ENCODE data around the gene SLC15A5. TPM values are rescaled to one million over a fixed set of nuclear protein-coding genes. Genes with fewer than 3 reads are reported as not detected.

SLC15A5 gene
- total RNA-seq, 1 experiment from 2014 or later = not detected

GRCh38 chr12:16245209-16245608 is 32.3 kb downstream of the SLC15A5 start:
- Histone ChIP-seq H3K27ac (ENCODE audit: low read length) (no peak overlapping the region), H3K9me3 (ENCODE audit: control insufficient read depth, insufficient read depth, low read depth, low read length) (no peaks in the 10 kb centered on the region), H3K27me3 (ENCODE audit: control insufficient read depth, insufficient read depth, low read length) (no peaks in the 10 kb centered on the region), H3K36me3 (ENCODE audit: control insufficient read depth, insufficient read depth, low read length) (no peaks in the 10 kb centered on the region), H3K4me3 (ENCODE audit: low read depth in 2 of 2, low read length in 2 of 2) (no peak overlapping the region), H3K4me1 (ENCODE audit: control insufficient read depth, insufficient read depth, low read length) (no peaks in the 10 kb centered on the region)
- intact Hi-C loops (cut with micrococcal nuclease; ENCODE audit: unreplicated experiment) (no loop called here), in situ Hi-C loops (cut with HindIII; ENCODE audit: low pct_unique_long_range_greater_than_20kb, low sequenced_read_pairs) (no loop called here)
- no peak for ATAC-seq
- no TSS peak for BruUV-seq (replicated peaks)
- ChIA-PET POLR2A (no interaction called here), CTCF (no interaction called here)
- TF ChIP-seq TCF7L2 (IDR thresholded peaks at IDR 0.05; ENCODE audit: low read depth, low read length) = no peak
- TF ChIP-seq POLR2AphosphoS5 (IDR thresholded peaks at IDR 0.05; ENCODE audit: low read depth, low read length) = no peak
- TF ChIP-seq SIN3A (IDR thresholded peaks at IDR 0.05; ENCODE audit: borderline replicate concordance, insufficient read depth, low read depth, low read length) = no peak
- no peak for TF ChIP-seq CTCF (IDR thresholded peaks at IDR 0.05)
- TF ChIP-seq, protein P1, sequence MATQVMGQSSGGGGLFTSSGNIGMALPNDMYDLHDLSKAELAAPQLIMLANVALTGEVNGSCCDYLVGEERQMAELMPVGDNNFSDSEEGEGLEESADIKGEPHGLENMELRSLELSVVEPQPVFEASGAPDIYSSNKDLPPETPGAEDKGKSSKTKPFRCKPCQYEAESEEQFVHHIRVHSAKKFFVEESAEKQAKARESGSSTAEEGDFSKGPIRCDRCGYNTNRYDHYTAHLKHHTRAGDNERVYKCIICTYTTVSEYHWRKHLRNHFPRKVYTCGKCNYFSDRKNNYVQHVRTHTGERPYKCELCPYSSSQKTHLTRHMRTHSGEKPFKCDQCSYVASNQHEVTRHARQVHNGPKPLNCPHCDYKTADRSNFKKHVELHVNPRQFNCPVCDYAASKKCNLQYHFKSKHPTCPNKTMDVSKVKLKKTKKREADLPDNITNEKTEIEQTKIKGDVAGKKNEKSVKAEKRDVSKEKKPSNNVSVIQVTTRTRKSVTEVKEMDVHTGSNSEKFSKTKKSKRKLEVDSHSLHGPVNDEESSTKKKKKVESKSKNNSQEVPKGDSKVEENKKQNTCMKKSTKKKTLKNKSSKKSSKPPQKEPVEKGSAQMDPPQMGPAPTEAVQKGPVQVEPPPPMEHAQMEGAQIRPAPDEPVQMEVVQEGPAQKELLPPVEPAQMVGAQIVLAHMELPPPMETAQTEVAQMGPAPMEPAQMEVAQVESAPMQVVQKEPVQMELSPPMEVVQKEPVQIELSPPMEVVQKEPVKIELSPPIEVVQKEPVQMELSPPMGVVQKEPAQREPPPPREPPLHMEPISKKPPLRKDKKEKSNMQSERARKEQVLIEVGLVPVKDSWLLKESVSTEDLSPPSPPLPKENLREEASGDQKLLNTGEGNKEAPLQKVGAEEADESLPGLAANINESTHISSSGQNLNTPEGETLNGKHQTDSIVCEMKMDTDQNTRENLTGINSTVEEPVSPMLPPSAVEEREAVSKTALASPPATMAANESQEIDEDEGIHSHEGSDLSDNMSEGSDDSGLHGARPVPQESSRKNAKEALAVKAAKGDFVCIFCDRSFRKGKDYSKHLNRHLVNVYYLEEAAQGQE (IDR thresholded peaks at IDR 0.05; ENCODE audit: insufficient read depth in 1 of 2, low read depth in 2 of 2, low read length in 1 of 2) = no peak
- no peak for DNase-seq (ENCODE audit: low read depth, low spot score)

DNA sequence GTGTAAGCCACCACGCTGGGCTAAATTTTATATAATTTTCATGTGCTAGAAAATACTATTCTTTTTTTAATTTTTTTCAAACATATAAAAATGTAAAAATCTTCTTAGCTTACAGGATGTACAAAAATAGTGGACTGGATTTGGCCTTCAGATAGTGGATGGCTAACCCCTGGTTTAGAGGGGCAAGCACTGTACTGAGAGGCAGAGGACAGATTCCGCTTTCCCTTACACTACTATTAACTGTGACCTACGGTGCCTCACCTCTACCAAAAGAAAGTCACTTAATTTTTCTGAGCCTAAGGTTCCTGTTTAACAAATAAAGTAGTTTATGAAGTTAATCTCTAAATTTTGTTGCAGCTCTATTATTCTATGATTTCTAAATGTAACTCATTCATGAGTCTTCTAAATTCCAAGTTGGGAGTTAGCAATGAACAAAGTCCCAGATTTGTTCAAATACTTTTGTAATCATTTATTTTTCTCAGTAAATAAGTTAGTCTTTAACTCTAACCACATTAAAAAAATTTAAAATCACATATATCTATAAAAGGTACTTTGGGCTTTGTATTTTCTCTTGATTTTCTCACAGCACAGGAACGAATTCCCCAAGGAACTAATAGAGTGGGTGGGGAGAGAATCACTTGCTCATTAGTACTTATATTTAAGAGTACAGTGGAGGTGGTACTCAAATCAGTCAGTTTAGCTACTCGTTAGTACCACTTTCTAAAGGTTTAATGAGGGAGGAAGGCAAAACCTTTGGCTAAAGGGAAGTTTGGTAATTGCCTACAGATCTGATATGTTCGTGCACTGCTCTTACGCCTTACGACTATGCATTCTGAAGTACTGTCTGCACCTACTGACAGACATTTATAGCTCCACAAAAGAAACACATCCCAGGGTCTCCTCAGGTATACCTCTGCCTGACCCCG is 33.7 kb downstream of the SLC15A5 start:
- H3K4me3 ChIP-seq (ENCODE audit: low read depth in 2 of 2, low read length in 2 of 2) = no peak overlapping the region

More for the DNA sequence above, 33.7 kb downstream of the SLC15A5 start:
- ATAC-seq = no peak
- Histone ChIP-seq H3K27me3 (ENCODE audit: control insufficient read depth, insufficient read depth, low read length) (no peaks in the 10 kb centered on the region), H3K9me3 (ENCODE audit: control insufficient read depth, insufficient read depth, low read depth, low read length) (no peaks in the 10 kb centered on the region), H3K27ac (ENCODE audit: low read length) (no peak overlapping the region), H3K4me1 (ENCODE audit: control insufficient read depth, insufficient read depth, low read length) (no peaks in the 10 kb centered on the region), H3K36me3 (ENCODE audit: control insufficient read depth, insufficient read depth, low read length) (no peaks in the 10 kb centered on the region)
- intact Hi-C loops (cut with micrococcal nuclease; ENCODE audit: unreplicated experiment) = no loop called here
- CTCF ChIA-PET = no interaction called here
- in situ Hi-C loops (cut with HindIII; ENCODE audit: low pct_unique_long_range_greater_than_20kb, low sequenced_read_pairs) = no loop called here
- no peak for DNase-seq (ENCODE audit: low read depth, low spot score)
- BruUV-seq (replicated peaks) = no TSS peak
- POLR2A ChIA-PET = no interaction called here
- TF ChIP-seq SIN3A (IDR thresholded peaks at IDR 0.05; ENCODE audit: borderline replicate concordance, insufficient read depth, low read depth, low read length) (no peak), TCF7L2 (IDR thresholded peaks at IDR 0.05; ENCODE audit: low read depth, low read length) (no peak), POLR2AphosphoS5 (IDR thresholded peaks at IDR 0.05; ENCODE audit: low read depth, low read length) (no peak), CTCF (IDR thresholded peaks at IDR 0.05) (no peak)
- TF ChIP-seq, protein P1 (IDR thresholded peaks at IDR 0.05; ENCODE audit: insufficient read depth in 1 of 2, low read depth in 2 of 2, low read length in 1 of 2) = no peak
